Natural killer cell (primary cell): ENCODE data around the gene CEP350. TPM values are rescaled to one million over a fixed set of nuclear protein-coding genes. Genes with fewer than 3 reads are reported as not detected.

Source experiments
- ATAC-seq, 3 donors: fragments of 150-1000 bp in 2 of 3; fragments of 200-7000 bp in 1 of 3; cut with Tn5 transposase; 1 replicate in 1 of 3; 2 replicates in 2 of 3; pipeline ENCODE4 v1.10.0; 2021; ENCODE audit warnings: mild to moderate bottlenecking in 2 of 3, moderate library complexity in 2 of 3
- DNase-seq, 2 donors: peaks; one replicate each; pipeline versions ENCODE4 v3.0.0 to v3.0.0-alpha.2; 2013 to 2021; ENCODE audit warnings: mixed read lengths in 1 of 2
- H3K27ac ChIP-seq: one replicate; pipeline ENCODE4 v1.5.1; 2013; ENCODE audit warnings: mild to moderate bottlenecking, low read length
- H3K27me3 ChIP-seq: one replicate; pipeline ENCODE4 v1.6.1; 2013; ENCODE audit warnings: low read length; ENCODE audit not compliant: control insufficient read depth, insufficient read depth
- H3K36me3 ChIP-seq: one replicate; pipeline ENCODE4 v1.6.1; 2013; ENCODE audit warnings: low read length; ENCODE audit not compliant: control insufficient read depth, insufficient read depth
- H3K4me1 ChIP-seq: one replicate; pipeline ENCODE4 v1.6.1; 2013; ENCODE audit warnings: low read length; ENCODE audit not compliant: control insufficient read depth, insufficient read depth
- H3K4me3 ChIP-seq: one replicate; pipeline ENCODE4 v1.5.1; 2013; ENCODE audit warnings: low read length
- H3K9me3 ChIP-seq: one replicate; pipeline ENCODE4 v1.6.1; 2013; ENCODE audit warnings: low read length; ENCODE audit not compliant: control insufficient read depth, insufficient read depth
- H3K27ac Mint-ChIP-seq, 2 donors: one replicate each; pipeline ENCODE4 v1.8.0; 2022; ENCODE audit warnings: mild to moderate bottlenecking in 2 of 2, mixed read lengths in 2 of 2, moderate library complexity in 1 of 2
- H3K27me3 Mint-ChIP-seq, 2 donors: one replicate each; pipeline ENCODE4 v1.8.0; 2022; ENCODE audit warnings: low read depth in 2 of 2, mixed read lengths in 2 of 2
- H3K36me3 Mint-ChIP-seq: one replicate; pipeline ENCODE4 v1.8.0; 2022; ENCODE audit warnings: mixed read lengths
- H3K4me1 Mint-ChIP-seq, 2 donors: one replicate each; pipeline ENCODE4 v1.8.0; 2022; ENCODE audit warnings: mixed read lengths in 2 of 2
- H3K4me3 Mint-ChIP-seq: one replicate; pipeline ENCODE4 v1.8.0; 2022; ENCODE audit warnings: mild to moderate bottlenecking, moderate library complexity, mixed read lengths
- H3K9me3 Mint-ChIP-seq, 2 donors: one replicate each; pipeline ENCODE4 v1.8.0; 2022; ENCODE audit warnings: mixed read lengths in 2 of 2
- CTCF ChIP-seq: fragments of 200-600 bp; IDR thresholded peaks from one replicate; pipeline ENCODE4 v1.8.0; 2022; ENCODE audit warnings: antibody characterized with exemption
- WGBS: methylation state at CpG from one replicate; pipeline ENCODE4 v1.1.7; 2013; ENCODE audit warnings: missing lambda C conversion rate; ENCODE audit not compliant: insufficient coverage; 5-methylcytosine and 5-hydroxymethylcytosine counted together
- intact Hi-C: fragments of 100-400 bp; cut with micrococcal nuclease; formaldehyde crosslinking; loops from one replicate; pipeline ENCODE4 v1.14.2; 2022
- total RNA-seq, 4 donors: library from RNA; stranded (reverse); fragments of 120-200 nt in 1 of 4; gene quantifications; one replicate each; pipeline versions ENCODE4 v1.2.3 to v1.2.4, GENCODE V29; 2013 to 2022

The CEP350 gene
- total RNA-seq, 3 donors from 2014 or later (not counting 1 experiment from before 2014, with no cell fraction given): 66.9 to 83.7 (median 75.3) TPM

- Histone ChIP-seq H3K4me3 (no peak overlapping the region), H3K27me3 (no peaks in the 10 kb centered on the region), H3K36me3 (peaks cover 8% of the 10 kb centered on the region), H3K9me3 (no peaks in the 10 kb centered on the region), H3K4me1 (no peaks in the 10 kb centered on the region), H3K27ac (no peak overlapping the region)
- peaks cover 29 to 33% of the 10 kb centered on the region in 2 donors for H3K4me1 Mint-ChIP-seq
- H3K27me3 Mint-ChIP-seq: no peaks in the 10 kb centered on the region
- H3K9me3 Mint-ChIP-seq: no peaks in the 10 kb centered on the region
- ATAC-seq (no peak), DNase-seq (no peak)
- no peaks in the 10 kb centered on the region for H3K36me3 Mint-ChIP-seq
- TF ChIP-seq CTCF: no peak
- intact Hi-C loops: no loop called here
- no peak overlapping the region for H3K4me3 Mint-ChIP-seq
- H3K27ac Mint-ChIP-seq: no peak overlapping the region
Observed at GRCh38 chr1:179984942-179985341, 30.3 kb downstream of the CEP350 start.

- Histone ChIP-seq H3K9me3 (no peaks in the 10 kb centered on the region), H3K4me3 (no peak overlapping the region), H3K36me3 (peaks cover 37% of the 10 kb centered on the region), H3K27me3 (no peaks in the 10 kb centered on the region), H3K4me1 (no peaks in the 10 kb centered on the region), H3K27ac (no peak overlapping the region)
- no peaks in the 10 kb centered on the region for H3K27me3 Mint-ChIP-seq
- H3K9me3 Mint-ChIP-seq: no peaks in the 10 kb centered on the region
- no peak for DNase-seq
- peaks cover 6% of the 10 kb centered on the region for H3K36me3 Mint-ChIP-seq
- no peak overlapping the region for H3K27ac Mint-ChIP-seq
- 92% methylated on average over 2 of the region's 3 CpGs for WGBS
- no peak for ATAC-seq
- intact Hi-C loops: no loop called here
- no peak overlapping the region for H3K4me3 Mint-ChIP-seq
- TF ChIP-seq CTCF: no peak
- H3K4me1 Mint-ChIP-seq: peaks cover 0 to 11% of the 10 kb centered on the region in 2 donors
Observed at GRCh38 chr1:179990847-179991246, 36.2 kb downstream of the CEP350 start.

- Histone ChIP-seq H3K27ac (no peak overlapping the region), H3K9me3 (no peaks in the 10 kb centered on the region), H3K4me1 (no peaks in the 10 kb centered on the region), H3K4me3 (no peak overlapping the region), H3K27me3 (no peaks in the 10 kb centered on the region), H3K36me3 (peaks cover 43% of the 10 kb centered on the region)
- no peaks in the 10 kb centered on the region for H3K27me3 Mint-ChIP-seq
- no peak overlapping the region for H3K4me3 Mint-ChIP-seq
- ATAC-seq (no peak), DNase-seq (no peak)
- H3K4me1 Mint-ChIP-seq: peaks cover 0 to 13% of the 10 kb centered on the region in 2 donors
- intact Hi-C loops: no loop called here
- WGBS: no CpG with 5 or more reads among the region's 1 CpG
- no peak for TF ChIP-seq CTCF
- peak overlapping the region in 1 of 2 donors; percentile 11 for H3K27ac Mint-ChIP-seq
- no peaks in the 10 kb centered on the region for H3K9me3 Mint-ChIP-seq
- peaks cover 6% of the 10 kb centered on the region for H3K36me3 Mint-ChIP-seq
Observed at GRCh38 chr1:179995576-179995975, 41.0 kb downstream of the CEP350 start.

- peaks cover 6% of the 10 kb centered on the region for H3K36me3 Mint-ChIP-seq
Observed at GRCh38 chr1:179996099-179996498, 41.5 kb downstream of the CEP350 start.

More at GRCh38 chr1:179996099-179996498, 41.5 kb downstream of the CEP350 start:
- Histone ChIP-seq H3K27me3 (no peaks in the 10 kb centered on the region), H3K4me1 (no peaks in the 10 kb centered on the region), H3K36me3 (peaks cover 38% of the 10 kb centered on the region), H3K9me3 (no peaks in the 10 kb centered on the region), H3K27ac (no peak overlapping the region), H3K4me3 (no peak overlapping the region)
- intact Hi-C loops: no loop called here
- no peak overlapping the region for H3K4me3 Mint-ChIP-seq
- ATAC-seq: no peak
- H3K27me3 Mint-ChIP-seq: no peaks in the 10 kb centered on the region
- WGBS: no CpG with 5 or more reads among the region's 1 CpG
- no peak overlapping the region for H3K27ac Mint-ChIP-seq
- H3K9me3 Mint-ChIP-seq: no peaks in the 10 kb centered on the region
- peaks cover 0 to 13% of the 10 kb centered on the region in 2 donors for H3K4me1 Mint-ChIP-seq
- no peak for DNase-seq
- TF ChIP-seq CTCF: no peak
